Liver (tissue), 9 donors: Measurements from ENCODE around the gene ATP6V1F. TPM values are rescaled to one million over a fixed set of nuclear protein-coding genes. Genes with fewer than 3 reads are reported as not detected.

Experiments used
- DNase-seq: peaks from one replicate; pipeline ENCODE4 v3.0.0-alpha.2; 2017; ENCODE audit warnings: low spot score
- H3K27ac ChIP-seq, 2 donors: one replicate each; pipeline ENCODE4 v1.7.0; 2013; ENCODE audit warnings: inconsistent platforms in 2 of 2, low read length in 2 of 2, control low read depth in 1 of 2, low read depth in 1 of 2, mild to moderate bottlenecking in 1 of 2
- H3K27me3 ChIP-seq, 4 donors: one replicate each; pipeline versions ENCODE4 v1.6.1 to v1.7.0; 2013; ENCODE audit warnings: low read length in 3 of 4, inconsistent platforms in 1 of 4, mild to moderate bottlenecking in 1 of 4, moderate library complexity in 1 of 4; ENCODE audit not compliant: control insufficient read depth in 4 of 4, insufficient read depth in 4 of 4
- H3K36me3 ChIP-seq, 4 donors: one replicate each; pipeline versions ENCODE4 v1.6.1 to v1.7.0; 2013; ENCODE audit warnings: low read length in 3 of 4, mild to moderate bottlenecking in 3 of 4, low read depth in 1 of 4, moderate library complexity in 1 of 4; ENCODE audit not compliant: control insufficient read depth in 4 of 4, insufficient read depth in 3 of 4
- H3K4me1 ChIP-seq, 4 donors: one replicate each; pipeline versions ENCODE4 v1.6.1 to v1.7.0; 2013; ENCODE audit warnings: low read length in 3 of 4, mild to moderate bottlenecking in 3 of 4, moderate library complexity in 1 of 4; ENCODE audit not compliant: control insufficient read depth in 4 of 4, insufficient read depth in 4 of 4
- H3K4me3 ChIP-seq, 3 donors: one replicate each; pipeline versions ENCODE4 v1.6.1 to v1.7.0; 2013; ENCODE audit warnings: low read length in 3 of 3, control low read depth in 1 of 3, low read depth in 1 of 3, mild to moderate bottlenecking in 1 of 3
- H3K9ac ChIP-seq, 2 donors: one replicate each; pipeline ENCODE4 v1.7.0; 2013; ENCODE audit warnings: low read length in 2 of 2, mild to moderate bottlenecking in 2 of 2, moderate library complexity in 2 of 2, control low read depth in 1 of 2, low read depth in 1 of 2
- H3K9me3 ChIP-seq, 4 donors: one replicate each; pipeline versions ENCODE4 v1.6.1 to v1.7.0; 2013; ENCODE audit warnings: low read length in 3 of 4; ENCODE audit not compliant: control insufficient read depth in 4 of 4
- ATF3 ChIP-seq: IDR thresholded peaks from 2 replicates; pipeline ENCODE4 v1.6.1; 2016; ENCODE audit warnings: antibody characterized with exemption
- CTCF ChIP-seq: fragments of 150-350 bp; IDR thresholded peaks from 2 replicates; pipeline ENCODE4 v1.5.1; 2017; ENCODE audit warnings: improper control_type of control experiment, low read depth, low read length; ENCODE audit not compliant: missing input control
- FOXA1 ChIP-seq: IDR thresholded peaks from 2 replicates; pipeline ENCODE4 v1.6.1; 2016; ENCODE audit warnings: antibody characterized with exemption
- FOXA2 ChIP-seq: IDR thresholded peaks from 2 replicates; pipeline ENCODE4 v1.6.1; 2016; ENCODE audit warnings: antibody characterized with exemption
- GABPA ChIP-seq, 2 donors: IDR thresholded peaks in 1 of 2; conservative IDR thresholded peaks in 1 of 2; 2 replicates each; pipeline ENCODE4 v1.6.1; 2016; ENCODE audit warnings: antibody characterized with exemption in 2 of 2, mild to moderate bottlenecking in 1 of 2, moderate library complexity in 1 of 2
- HNF4A ChIP-seq, 2 donors: conservative IDR thresholded peaks; 2 replicates each; pipeline ENCODE4 v1.6.1; 2016; ENCODE audit warnings: antibody characterized with exemption in 2 of 2, mild to moderate bottlenecking in 2 of 2
- JUND ChIP-seq, 2 donors: IDR thresholded peaks; 2 replicates each; pipeline ENCODE4 v1.6.1; 2016; ENCODE audit warnings: antibody characterized with exemption in 2 of 2
- RXRA ChIP-seq, 2 donors: IDR thresholded peaks; 2 replicates each; pipeline ENCODE4 v1.6.1; 2017 to 2018; ENCODE audit warnings: antibody characterized with exemption in 2 of 2, mild to moderate bottlenecking in 1 of 2
- WGBS: extraction: QIAGEN DNeasy Blood & Tissue Kit; methylation state at CpG from one replicate; pipeline ENCODE4 v1.1.7; 2013; 5-methylcytosine and 5-hydroxymethylcytosine counted together
- polyA plus RNA-seq, 2 donors: library from polyadenylated mRNA; stranded (reverse) in 1 of 2; unstranded in 1 of 2; fragments of 200-250 nt in 1 of 2; fragments of >200 nt in 1 of 2; fragmentation: Nextera tagmentation in 1 of 2; extraction: Ambion mirVana in 1 of 2; gene quantifications; one replicate each; pipeline versions ENCODE4 v1.2.1 to v1.2.3, GENCODE V29; 2013 to 2015
- total RNA-seq, 2 donors: library from RNA; depleted of rRNA; stranded (reverse); fragments of >200 nt; gene quantifications; one replicate each; pipeline ENCODE4 v1.2.3, GENCODE V29; 2014
- TF ChIP-seq, protein P1 (sequence below): IDR thresholded peaks from 2 replicates; pipeline ENCODE4 v1.6.1; 2016; ENCODE audit warnings: antibody characterized with exemption
- TF ChIP-seq, protein P2 (sequence below): IDR thresholded peaks from 2 replicates; pipeline ENCODE4 v1.6.1; 2016; ENCODE audit warnings: antibody characterized with exemption
- donor health status: healthy.
- donor health status: healthy.
- donor health status: healthy.
- donor health status: healthy.
- donor health status: healthy.

The ATP6V1F gene
- total and polyA plus RNA-seq, 4 donors: 23.1 to 111 (median 47.1) TPM

DNA sequence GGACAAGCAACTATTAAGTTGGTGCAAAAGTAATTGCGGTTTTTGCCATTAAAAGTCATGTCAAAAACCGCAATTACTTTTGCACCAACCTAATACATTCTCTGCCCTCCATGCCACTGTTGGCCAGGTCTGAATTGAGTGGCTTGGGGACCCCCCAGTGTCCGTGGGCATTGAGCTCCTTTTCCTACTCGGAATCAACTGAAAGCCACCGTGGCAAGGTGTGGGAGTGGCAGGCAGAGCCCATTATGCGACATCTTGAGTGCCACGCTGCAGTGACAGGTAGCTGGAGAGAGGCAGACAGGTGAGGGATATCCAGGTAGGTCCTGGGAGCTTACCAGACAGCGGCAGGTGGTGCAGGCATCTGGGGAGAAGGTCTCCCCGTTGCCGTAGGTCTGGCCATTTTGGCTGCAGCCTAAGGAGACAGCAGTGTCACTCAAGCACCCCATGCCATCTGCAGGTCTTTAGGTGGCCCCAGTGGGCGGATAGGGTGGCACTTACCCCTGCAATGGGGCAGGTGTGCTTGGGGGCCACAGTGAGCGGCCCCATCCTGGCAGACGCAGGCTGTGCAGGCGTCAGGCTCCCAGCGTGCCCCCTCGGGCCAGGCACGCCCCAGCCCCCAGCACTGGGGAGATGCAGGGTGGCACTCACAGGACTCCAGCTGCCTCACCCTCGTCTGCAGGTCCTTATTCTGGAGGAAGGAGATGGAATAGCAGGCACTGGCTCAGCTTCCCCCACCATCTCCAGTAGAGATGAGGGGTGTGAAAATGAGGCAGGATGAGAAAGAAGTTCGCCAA lies 44.3 kb downstream of the ATP6V1F start:
- peaks cover 2 to 18% (median 4%) of the 10 kb centered on the region in 4 donors for H3K4me1 ChIP-seq
- TF ChIP-seq, protein P1, sequence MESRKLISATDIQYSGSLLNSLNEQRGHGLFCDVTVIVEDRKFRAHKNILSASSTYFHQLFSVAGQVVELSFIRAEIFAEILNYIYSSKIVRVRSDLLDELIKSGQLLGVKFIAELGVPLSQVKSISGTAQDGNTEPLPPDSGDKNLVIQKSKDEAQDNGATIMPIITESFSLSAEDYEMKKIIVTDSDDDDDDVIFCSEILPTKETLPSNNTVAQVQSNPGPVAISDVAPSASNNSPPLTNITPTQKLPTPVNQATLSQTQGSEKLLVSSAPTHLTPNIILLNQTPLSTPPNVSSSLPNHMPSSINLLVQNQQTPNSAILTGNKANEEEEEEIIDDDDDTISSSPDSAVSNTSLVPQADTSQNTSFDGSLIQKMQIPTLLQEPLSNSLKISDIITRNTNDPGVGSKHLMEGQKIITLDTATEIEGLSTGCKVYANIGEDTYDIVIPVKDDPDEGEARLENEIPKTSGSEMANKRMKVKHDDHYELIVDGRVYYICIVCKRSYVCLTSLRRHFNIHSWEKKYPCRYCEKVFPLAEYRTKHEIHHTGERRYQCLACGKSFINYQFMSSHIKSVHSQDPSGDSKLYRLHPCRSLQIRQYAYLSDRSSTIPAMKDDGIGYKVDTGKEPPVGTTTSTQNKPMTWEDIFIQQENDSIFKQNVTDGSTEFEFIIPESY: no peak
- TF ChIP-seq, protein P2, sequence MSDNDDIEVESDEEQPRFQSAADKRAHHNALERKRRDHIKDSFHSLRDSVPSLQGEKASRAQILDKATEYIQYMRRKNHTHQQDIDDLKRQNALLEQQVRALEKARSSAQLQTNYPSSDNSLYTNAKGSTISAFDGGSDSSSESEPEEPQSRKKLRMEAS: no peak
- H3K36me3 ChIP-seq: no peaks in the 10 kb centered on the region
- no peak for DNase-seq
- H3K9me3 ChIP-seq: no peaks in the 10 kb centered on the region
- no peak overlapping the region for H3K4me3 ChIP-seq
- 89% methylated on average over 19 of the region's 19 CpGs for WGBS
- no peak overlapping the region for H3K9ac ChIP-seq
- no peaks in the 10 kb centered on the region for H3K27me3 ChIP-seq
- no peak overlapping the region for H3K27ac ChIP-seq

DNA sequence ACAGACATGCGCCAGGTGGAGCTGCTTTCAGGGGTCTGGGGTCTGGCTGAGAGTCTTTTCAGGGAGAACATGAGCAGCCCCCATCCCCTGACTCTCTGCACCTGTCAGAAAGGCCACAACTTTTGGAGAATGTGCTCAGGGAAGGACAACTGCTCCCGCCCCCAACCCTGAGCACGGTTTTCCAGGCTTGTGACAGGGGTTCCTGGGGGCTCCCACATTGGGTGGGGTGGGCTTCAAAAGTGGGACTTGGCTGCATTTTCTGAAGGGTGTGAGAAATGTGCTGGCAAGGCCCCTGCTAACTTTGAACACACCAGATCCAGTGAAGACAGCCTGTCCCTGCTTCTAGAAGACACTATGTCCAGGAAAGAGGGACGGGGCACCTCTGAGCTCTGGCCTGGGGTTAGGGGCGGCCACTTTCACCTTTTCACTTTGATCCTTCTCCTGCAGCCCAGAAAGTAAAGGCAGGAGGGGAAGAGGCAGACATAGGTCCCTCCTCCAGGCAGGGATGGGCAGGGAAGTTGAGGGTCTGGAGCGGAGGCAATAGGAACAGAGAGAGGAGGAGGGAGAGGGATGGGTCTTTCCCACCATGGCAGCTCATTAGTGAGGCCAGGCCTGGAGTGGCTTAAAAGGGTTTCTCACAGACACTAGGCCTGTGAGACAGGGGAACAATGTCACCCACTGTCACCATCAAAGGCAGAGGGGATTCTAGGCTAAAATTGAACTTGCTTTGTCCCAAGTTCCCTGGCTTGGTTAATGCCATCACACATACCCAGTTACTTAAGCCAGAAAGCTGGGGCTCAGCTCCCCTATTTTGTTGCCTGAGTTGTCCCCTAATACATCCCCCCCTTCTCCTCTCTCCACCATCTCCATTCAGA lies 46.3 kb downstream of the ATP6V1F start:
- no peak overlapping the region for H3K9ac ChIP-seq
- H3K4me3 ChIP-seq: no peak overlapping the region
- H3K9me3 ChIP-seq: no peaks in the 10 kb centered on the region
- H3K36me3 ChIP-seq: no peaks in the 10 kb centered on the region
- H3K27me3 ChIP-seq: no peaks in the 10 kb centered on the region
- no peak for DNase-seq
- 91% methylated on average over 6 of the region's 6 CpGs for WGBS
- TF ChIP-seq, protein P2: no peak
- no peak for TF ChIP-seq FOXA2
- TF ChIP-seq, protein P1: no peak
- no peak for TF ChIP-seq CTCF
- TF ChIP-seq HNF4A (conservative IDR thresholded peaks at IDR 0.05): no peak
- TF ChIP-seq RXRA (IDR thresholded peaks at IDR 0.05): no peak
- no peak for TF ChIP-seq JUND (IDR thresholded peaks at IDR 0.05)
- TF ChIP-seq GABPA (IDR thresholded peaks at IDR 0.05 in 1 of 2, conservative IDR thresholded peaks at IDR 0.05 in 1 of 2): no peak
- TF ChIP-seq ATF3: no peak
- TF ChIP-seq FOXA1: no peak
- peaks cover 2 to 18% (median 4%) of the 10 kb centered on the region in 4 donors for H3K4me1 ChIP-seq
- H3K27ac ChIP-seq: no peak overlapping the region
